C4-2B (cell line): ENCODE results near the gene NVL.

Experiments used
- ZFX ChIP-seq: fragments of 450-650 bp; IDR thresholded peaks from 2 replicates; pipeline ENCODE4 v1.6.1; 2017
- TF ChIP-seq, protein P1 (sequence below): fragments of 450-650 bp; conservative IDR thresholded peaks from 2 replicates; pipeline ENCODE4 v1.5.1; 2017; ENCODE audit warnings: mild to moderate bottlenecking

DNA sequence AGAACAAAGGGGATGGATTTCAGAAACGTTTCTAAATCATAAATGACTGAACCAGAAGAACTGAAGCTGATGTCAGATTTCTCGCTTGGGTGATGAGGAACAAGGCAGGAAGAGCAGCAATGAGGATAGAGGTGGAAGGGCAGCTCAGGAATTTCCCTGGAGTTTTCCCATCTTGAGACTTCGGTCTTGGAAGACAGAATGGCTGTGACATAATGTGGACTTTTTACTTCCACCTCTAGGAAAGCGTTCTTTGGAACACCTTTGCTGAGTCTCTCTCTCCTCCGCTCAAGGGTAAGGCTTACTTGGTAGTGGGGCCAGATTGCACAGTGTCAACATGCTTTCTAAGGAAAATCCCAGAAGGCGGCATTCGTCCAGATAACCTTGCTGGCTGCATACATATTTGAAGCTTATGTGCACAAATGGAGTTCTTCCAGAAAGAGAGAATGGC is 110.3 kb downstream of the NVL start:
- TF ChIP-seq, protein P1, sequence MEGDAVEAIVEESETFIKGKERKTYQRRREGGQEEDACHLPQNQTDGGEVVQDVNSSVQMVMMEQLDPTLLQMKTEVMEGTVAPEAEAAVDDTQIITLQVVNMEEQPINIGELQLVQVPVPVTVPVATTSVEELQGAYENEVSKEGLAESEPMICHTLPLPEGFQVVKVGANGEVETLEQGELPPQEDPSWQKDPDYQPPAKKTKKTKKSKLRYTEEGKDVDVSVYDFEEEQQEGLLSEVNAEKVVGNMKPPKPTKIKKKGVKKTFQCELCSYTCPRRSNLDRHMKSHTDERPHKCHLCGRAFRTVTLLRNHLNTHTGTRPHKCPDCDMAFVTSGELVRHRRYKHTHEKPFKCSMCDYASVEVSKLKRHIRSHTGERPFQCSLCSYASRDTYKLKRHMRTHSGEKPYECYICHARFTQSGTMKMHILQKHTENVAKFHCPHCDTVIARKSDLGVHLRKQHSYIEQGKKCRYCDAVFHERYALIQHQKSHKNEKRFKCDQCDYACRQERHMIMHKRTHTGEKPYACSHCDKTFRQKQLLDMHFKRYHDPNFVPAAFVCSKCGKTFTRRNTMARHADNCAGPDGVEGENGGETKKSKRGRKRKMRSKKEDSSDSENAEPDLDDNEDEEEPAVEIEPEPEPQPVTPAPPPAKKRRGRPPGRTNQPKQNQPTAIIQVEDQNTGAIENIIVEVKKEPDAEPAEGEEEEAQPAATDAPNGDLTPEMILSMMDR = no peak
- TF ChIP-seq ZFX = no peak
